ENCODE data around the gene PEPD.
"Not testable (repeated sequence)": the region's sequence is repeated elsewhere in the genome, so short reads cannot be mapped to it uniquely, and the experiment has no call there.

Gene PEPD

GRCh38 chr19:33521480-33522370, at the start of gene PEPD:
Gene PEPD, minus strand, starts transcription at chr19:33521791. Its CDS starts 31 bp downstream, at chr19:33521760.
- no peaks in the 10 kb centered on the region for H3K36me3 Mint-ChIP-seq
- H3K27me3 Mint-ChIP-seq = no peaks in the 10 kb centered on the region
- H3K27ac Mint-ChIP-seq = peak within 1 kb of the TSS; percentile 88
- no peaks in the 10 kb centered on the region for H3K9me3 Mint-ChIP-seq (ENCODE audit: low read depth)
- H3K4me1 Mint-ChIP-seq (ENCODE audit: low read depth) = peaks cover 25% of the 10 kb centered on the region
- peak within 1 kb of the TSS; percentile 90 for H3K4me3 Mint-ChIP-seq

- H3K9me3 Mint-ChIP-seq (ENCODE audit: low read depth) = peaks cover 10% of the 10 kb centered on the region
- H3K4me1 Mint-ChIP-seq (ENCODE audit: low read depth) = no peaks in the 10 kb centered on the region
- no peaks in the 10 kb centered on the region for H3K36me3 Mint-ChIP-seq
- peaks cover 29% of the 10 kb centered on the region for H3K27me3 Mint-ChIP-seq
- H3K27ac Mint-ChIP-seq = no peak overlapping the region
- no peak overlapping the region for H3K4me3 Mint-ChIP-seq
Observed at GRCh38 chr19:33569821-33570220, 48.2 kb upstream of the PEPD start.

- no peaks in the 10 kb centered on the region for H3K4me1 Mint-ChIP-seq (ENCODE audit: low read depth)
- peaks cover 27% of the 10 kb centered on the region for H3K27me3 Mint-ChIP-seq
- no peak overlapping the region for H3K4me3 Mint-ChIP-seq
Observed at GRCh38 chr19:33568706-33569105, 47.1 kb upstream of the PEPD start.

GRCh38 chr19:33564836-33565338, 43.3 kb upstream of the PEPD start:
- Mint-ChIP-seq H3K36me3 (no peaks in the 10 kb centered on the region), H3K4me1 (ENCODE audit: low read depth) (no peaks in the 10 kb centered on the region), H3K27me3 (peaks cover 20% of the 10 kb centered on the region), H3K9me3 (ENCODE audit: low read depth) (no peaks in the 10 kb centered on the region), H3K4me3 (no peak overlapping the region), H3K27ac (no peak overlapping the region)

More at GRCh38 chr19:33568706-33569105, 47.1 kb upstream of the PEPD start:
- Mint-ChIP-seq H3K36me3 (no peaks in the 10 kb centered on the region), H3K27ac (no peak overlapping the region), H3K9me3 (ENCODE audit: low read depth) (no peaks in the 10 kb centered on the region)

GRCh38 chr19:33562636-33563035, 41.0 kb upstream of the PEPD start:
- no peaks in the 10 kb centered on the region for H3K4me1 Mint-ChIP-seq (ENCODE audit: low read depth)
- no peaks in the 10 kb centered on the region for H3K9me3 Mint-ChIP-seq (ENCODE audit: low read depth)
- H3K27me3 Mint-ChIP-seq = peaks cover 12% of the 10 kb centered on the region
- H3K4me3 Mint-ChIP-seq = no peak overlapping the region
- H3K36me3 Mint-ChIP-seq = no peaks in the 10 kb centered on the region
- no peak overlapping the region for H3K27ac Mint-ChIP-seq

- not testable (repeated sequence) for H3K27ac Mint-ChIP-seq; H3K9me3 Mint-ChIP-seq (ENCODE audit: low read depth); H3K4me3 Mint-ChIP-seq; H3K27me3 Mint-ChIP-seq; H3K4me1 Mint-ChIP-seq (ENCODE audit: low read depth); H3K36me3 Mint-ChIP-seq
Observed at GRCh38 chr19:33561666-33562065, 40.1 kb upstream of the PEPD start.

GRCh38 chr19:33561261-33561660, 39.7 kb upstream of the PEPD start:
- no peak overlapping the region for H3K27ac Mint-ChIP-seq
- H3K4me1 Mint-ChIP-seq (ENCODE audit: low read depth) = no peaks in the 10 kb centered on the region
- H3K9me3 Mint-ChIP-seq (ENCODE audit: low read depth) = no peaks in the 10 kb centered on the region
- H3K4me3 Mint-ChIP-seq = no peak overlapping the region
- H3K36me3 Mint-ChIP-seq = no peaks in the 10 kb centered on the region
- H3K27me3 Mint-ChIP-seq = peaks cover 4% of the 10 kb centered on the region

GRCh38 chr19:33559996-33560395, 38.4 kb upstream of the PEPD start:
- H3K4me1 Mint-ChIP-seq (ENCODE audit: low read depth) = no peaks in the 10 kb centered on the region
- H3K36me3 Mint-ChIP-seq = no peaks in the 10 kb centered on the region

GRCh38 chr19:33558856-33559255, 37.3 kb upstream of the PEPD start:
- Mint-ChIP-seq H3K9me3 (ENCODE audit: low read depth) (no peaks in the 10 kb centered on the region), H3K27me3 (peaks cover 4% of the 10 kb centered on the region), H3K36me3 (no peaks in the 10 kb centered on the region), H3K4me3 (no peak overlapping the region), H3K4me1 (ENCODE audit: low read depth) (no peaks in the 10 kb centered on the region), H3K27ac (no peak overlapping the region)

More at GRCh38 chr19:33559996-33560395, 38.4 kb upstream of the PEPD start:
- Mint-ChIP-seq H3K27ac (no peak overlapping the region), H3K4me3 (no peak overlapping the region), H3K27me3 (peaks cover 4% of the 10 kb centered on the region), H3K9me3 (ENCODE audit: low read depth) (no peaks in the 10 kb centered on the region)

- Mint-ChIP-seq H3K9me3 (ENCODE audit: low read depth) (no peaks in the 10 kb centered on the region), H3K4me1 (ENCODE audit: low read depth) (no peaks in the 10 kb centered on the region), H3K4me3 (no peak overlapping the region), H3K27ac (no peak overlapping the region), H3K36me3 (no peaks in the 10 kb centered on the region), H3K27me3 (peaks cover 4% of the 10 kb centered on the region)
Observed at GRCh38 chr19:33558151-33558550, 36.6 kb upstream of the PEPD start.

- H3K27me3 Mint-ChIP-seq = peaks cover 4% of the 10 kb centered on the region
- H3K27ac Mint-ChIP-seq = no peak overlapping the region
- no peaks in the 10 kb centered on the region for H3K4me1 Mint-ChIP-seq (ENCODE audit: low read depth)
- no peaks in the 10 kb centered on the region for H3K36me3 Mint-ChIP-seq
- no peaks in the 10 kb centered on the region for H3K9me3 Mint-ChIP-seq (ENCODE audit: low read depth)
- no peak overlapping the region for H3K4me3 Mint-ChIP-seq
Observed at GRCh38 chr19:33557720-33558119, 36.1 kb upstream of the PEPD start.

- H3K4me1 Mint-ChIP-seq (ENCODE audit: low read depth) = no peaks in the 10 kb centered on the region
- H3K27ac Mint-ChIP-seq = no peak overlapping the region
- H3K9me3 Mint-ChIP-seq (ENCODE audit: low read depth) = no peaks in the 10 kb centered on the region
- no peaks in the 10 kb centered on the region for H3K36me3 Mint-ChIP-seq
- H3K4me3 Mint-ChIP-seq = no peak overlapping the region
- peaks cover 2% of the 10 kb centered on the region for H3K27me3 Mint-ChIP-seq
Observed at GRCh38 chr19:33557196-33557595, 35.6 kb upstream of the PEPD start.

- no peaks in the 10 kb centered on the region for H3K4me1 Mint-ChIP-seq (ENCODE audit: low read depth)
- H3K27ac Mint-ChIP-seq = no peak overlapping the region
- no peaks in the 10 kb centered on the region for H3K9me3 Mint-ChIP-seq (ENCODE audit: low read depth)
- H3K36me3 Mint-ChIP-seq = no peaks in the 10 kb centered on the region
- no peaks in the 10 kb centered on the region for H3K27me3 Mint-ChIP-seq
- no peak overlapping the region for H3K4me3 Mint-ChIP-seq
Observed at GRCh38 chr19:33556261-33556660, 34.7 kb upstream of the PEPD start.

- not testable (repeated sequence) for H3K9me3 Mint-ChIP-seq (ENCODE audit: low read depth); H3K4me1 Mint-ChIP-seq (ENCODE audit: low read depth); H3K4me3 Mint-ChIP-seq; H3K36me3 Mint-ChIP-seq; H3K27me3 Mint-ChIP-seq; H3K27ac Mint-ChIP-seq
Observed at GRCh38 chr19:33555726-33556125, 34.1 kb upstream of the PEPD start.

GRCh38 chr19:33554821-33555220, 33.2 kb upstream of the PEPD start:
- Mint-ChIP-seq H3K27ac (no peak overlapping the region), H3K27me3 (no peaks in the 10 kb centered on the region), H3K4me1 (ENCODE audit: low read depth) (no peaks in the 10 kb centered on the region)

GRCh38 chr19:33554391-33554790, 32.8 kb upstream of the PEPD start:
- Mint-ChIP-seq H3K4me3 (no peak overlapping the region), H3K9me3 (ENCODE audit: low read depth) (no peaks in the 10 kb centered on the region), H3K27ac (no peak overlapping the region), H3K27me3 (no peaks in the 10 kb centered on the region), H3K36me3 (no peaks in the 10 kb centered on the region), H3K4me1 (ENCODE audit: low read depth) (no peaks in the 10 kb centered on the region)

More at GRCh38 chr19:33554821-33555220, 33.2 kb upstream of the PEPD start:
- Mint-ChIP-seq H3K4me3 (no peak overlapping the region), H3K9me3 (ENCODE audit: low read depth) (no peaks in the 10 kb centered on the region), H3K36me3 (no peaks in the 10 kb centered on the region)
